SK-N-SH (cell line): ENCODE measurements around the gene ZNF107.

Experiments used
- EP300 ChIP-seq, 2 experiments: IDR thresholded peaks; 2 replicates each; pipeline versions ENCODE4 v1.4.0 to v1.6.1; 2012; ENCODE audit warnings: borderline replicate concordance in 1 of 2, low read depth in 1 of 2, low read length in 1 of 2
- EZH2phosphoT487 ChIP-seq: fragments of 200-600 bp; sonication (generic); IDR thresholded peaks from 2 replicates; pipeline ENCODE4 v1.6.1; 2017; ENCODE audit warnings: low read depth, mixed run types, mild to moderate bottlenecking, antibody characterized with exemption, moderate library complexity, borderline replicate concordance
- RCOR1 ChIP-seq: fragments of 150-350 bp; IDR thresholded peaks from 2 replicates; pipeline ENCODE4 v1.6.1; 2017; ENCODE audit warnings: antibody characterized with exemption, low read length
- TF ChIP-seq, protein P1 (sequence below): fragments of 200-600 bp; sonication (generic); IDR thresholded peaks from 2 replicates; pipeline ENCODE4 v1.6.1; 2017; ENCODE audit warnings: antibody characterized with exemption, mild to moderate bottlenecking, moderate library complexity

GRCh38 chr7:64639267-64640001 is 26.5 kb upstream of the ZNF107 start:
- TF ChIP-seq, protein P1, sequence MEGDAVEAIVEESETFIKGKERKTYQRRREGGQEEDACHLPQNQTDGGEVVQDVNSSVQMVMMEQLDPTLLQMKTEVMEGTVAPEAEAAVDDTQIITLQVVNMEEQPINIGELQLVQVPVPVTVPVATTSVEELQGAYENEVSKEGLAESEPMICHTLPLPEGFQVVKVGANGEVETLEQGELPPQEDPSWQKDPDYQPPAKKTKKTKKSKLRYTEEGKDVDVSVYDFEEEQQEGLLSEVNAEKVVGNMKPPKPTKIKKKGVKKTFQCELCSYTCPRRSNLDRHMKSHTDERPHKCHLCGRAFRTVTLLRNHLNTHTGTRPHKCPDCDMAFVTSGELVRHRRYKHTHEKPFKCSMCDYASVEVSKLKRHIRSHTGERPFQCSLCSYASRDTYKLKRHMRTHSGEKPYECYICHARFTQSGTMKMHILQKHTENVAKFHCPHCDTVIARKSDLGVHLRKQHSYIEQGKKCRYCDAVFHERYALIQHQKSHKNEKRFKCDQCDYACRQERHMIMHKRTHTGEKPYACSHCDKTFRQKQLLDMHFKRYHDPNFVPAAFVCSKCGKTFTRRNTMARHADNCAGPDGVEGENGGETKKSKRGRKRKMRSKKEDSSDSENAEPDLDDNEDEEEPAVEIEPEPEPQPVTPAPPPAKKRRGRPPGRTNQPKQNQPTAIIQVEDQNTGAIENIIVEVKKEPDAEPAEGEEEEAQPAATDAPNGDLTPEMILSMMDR, result no peak
- no peak for TF ChIP-seq EZH2phosphoT487
- no peak for TF ChIP-seq EP300 (IDR thresholded peaks at IDR 0.05; ENCODE audit: borderline replicate concordance in 1 of 2, low read depth in 1 of 2, low read length in 1 of 2)
- TF ChIP-seq RCOR1, result no peak
